NCI-H1092 (cell line): ENCODE results near the gene AZGP1.
"Not testable (repeated sequence)": the region's sequence is repeated elsewhere in the genome, so short reads cannot be mapped to it uniquely, and the experiment has no call there.

ENCODE experiments used
- DNase-seq: peaks from one replicate; lab custom pipeline; 2025; lab: John Stamatoyannopoulos, UW

Gene AZGP1

DNA sequence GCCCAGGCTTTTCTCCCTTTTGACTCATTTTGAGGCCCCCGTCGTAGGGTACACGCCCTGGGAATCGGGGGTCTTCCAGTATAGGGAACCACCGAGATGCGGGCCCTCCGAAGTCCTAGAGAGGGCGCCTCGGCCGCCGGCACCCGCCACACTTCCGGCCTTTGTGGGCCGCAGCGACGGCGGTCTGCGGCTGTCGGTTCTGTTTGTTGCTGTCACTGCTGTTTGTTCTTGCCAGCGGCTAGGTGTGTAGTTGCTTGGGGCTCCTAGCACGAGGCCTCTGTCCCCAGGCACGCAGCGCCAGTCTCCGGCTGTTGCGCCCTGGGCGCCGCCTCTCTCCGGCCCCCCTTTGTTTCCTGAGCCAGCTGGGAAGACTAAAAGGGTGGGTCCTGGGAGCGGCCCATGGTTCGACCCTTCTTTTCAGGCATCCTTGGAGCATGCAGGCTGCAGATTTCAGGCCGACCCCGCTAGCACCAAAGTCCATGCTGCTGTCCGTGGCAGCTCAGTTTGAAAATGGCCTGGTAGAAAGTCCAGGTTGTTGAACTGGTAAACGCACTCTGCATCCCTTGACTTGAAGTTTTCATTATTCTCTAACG is 21.8 kb upstream of the AZGP1 start:
- peak; percentile 18 for DNase-seq

DNA sequence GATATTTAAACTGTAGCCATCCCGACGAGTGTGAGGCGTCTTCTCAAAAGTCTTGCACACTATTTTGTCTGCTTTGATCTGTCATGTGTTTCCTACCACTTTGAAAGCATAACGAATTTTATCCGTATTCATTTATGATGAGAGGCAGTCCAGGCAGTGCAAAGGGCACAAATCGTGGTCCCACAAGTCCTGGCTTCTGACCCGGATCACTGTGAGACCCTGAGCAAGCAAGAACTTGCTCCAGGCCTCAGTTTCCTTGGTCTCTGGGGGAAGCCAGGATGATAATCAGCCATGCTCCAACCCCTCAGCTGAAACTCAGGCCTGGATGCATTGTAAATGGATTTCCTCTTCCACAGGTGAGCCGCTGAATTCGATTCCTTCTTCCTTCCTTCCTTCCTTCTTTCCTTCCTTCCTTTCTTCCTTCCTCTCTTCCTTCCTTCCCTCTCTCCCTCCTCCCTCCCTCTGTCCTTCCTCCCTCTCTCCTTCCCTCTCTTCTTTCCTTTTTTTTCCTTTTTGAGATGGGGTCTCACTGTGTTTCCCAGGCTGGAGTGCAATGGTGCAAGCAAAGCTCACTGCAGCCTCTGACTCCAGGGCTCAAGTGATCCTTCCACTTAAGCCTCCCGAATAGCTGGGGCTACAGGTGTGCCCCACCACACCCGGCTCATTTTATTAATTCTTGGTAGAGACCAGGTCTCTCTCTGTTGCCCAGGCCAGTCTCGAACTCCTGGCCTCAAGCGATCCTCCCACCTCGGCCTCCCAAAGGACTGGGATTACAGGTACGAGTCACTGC is 21.1 kb upstream of the AZGP1 start:
- no peak for DNase-seq

DNA sequence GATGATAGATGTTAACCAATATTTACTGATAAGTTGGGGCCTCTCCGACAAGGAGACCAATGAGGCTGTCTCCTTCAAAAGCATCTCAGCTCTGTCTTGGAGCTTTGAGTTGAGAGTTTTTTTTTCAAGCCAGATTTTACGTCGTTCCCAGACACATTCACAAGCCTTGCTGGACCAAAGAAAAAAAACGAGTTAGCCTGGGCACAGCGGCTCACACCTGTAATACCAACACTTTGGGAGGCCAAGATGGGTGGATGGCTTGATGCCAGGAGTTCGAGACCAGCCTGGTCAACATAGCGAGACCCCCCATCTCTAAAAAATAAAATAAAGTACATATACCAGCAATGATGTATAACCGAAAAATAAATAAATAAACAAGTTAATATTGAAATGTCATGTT is 19.0 kb upstream of the AZGP1 start:
- DNase-seq: no peak

DNA sequence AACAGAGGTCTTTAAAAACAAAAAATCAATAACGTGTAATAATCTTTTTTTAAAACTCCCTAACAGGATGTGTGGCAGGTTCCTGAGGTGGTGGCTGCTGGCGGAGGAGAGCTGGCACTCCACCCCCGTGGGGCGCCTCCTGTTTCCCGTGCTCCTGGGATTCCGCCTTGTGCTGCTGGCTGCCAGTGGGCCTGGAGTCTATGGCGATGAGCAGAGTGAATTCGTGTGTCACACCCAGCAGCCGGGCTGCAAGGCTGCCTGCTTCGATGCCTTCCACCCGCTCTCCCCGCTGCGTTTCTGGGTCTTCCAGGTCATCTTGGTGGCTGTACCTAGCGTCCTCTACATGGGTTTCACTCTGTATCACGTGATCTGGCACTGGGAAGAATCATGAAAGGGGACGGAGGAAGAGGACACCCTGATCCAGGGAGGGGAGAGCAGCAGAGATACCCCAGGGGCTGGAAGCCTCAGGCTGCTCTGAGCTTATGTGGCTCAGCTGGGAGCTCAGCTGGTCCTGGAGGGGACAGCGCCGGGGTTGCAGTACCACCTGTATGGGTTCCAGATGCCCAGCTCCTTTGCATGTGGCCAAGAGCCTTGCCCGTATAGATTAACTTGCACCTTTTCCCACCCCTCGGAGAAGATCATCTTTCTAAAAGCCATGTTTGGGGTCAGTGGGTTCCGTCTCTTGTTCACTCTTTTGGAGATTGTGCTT is 16.7 kb upstream of the AZGP1 start:
- DNase-seq: no peak

DNA sequence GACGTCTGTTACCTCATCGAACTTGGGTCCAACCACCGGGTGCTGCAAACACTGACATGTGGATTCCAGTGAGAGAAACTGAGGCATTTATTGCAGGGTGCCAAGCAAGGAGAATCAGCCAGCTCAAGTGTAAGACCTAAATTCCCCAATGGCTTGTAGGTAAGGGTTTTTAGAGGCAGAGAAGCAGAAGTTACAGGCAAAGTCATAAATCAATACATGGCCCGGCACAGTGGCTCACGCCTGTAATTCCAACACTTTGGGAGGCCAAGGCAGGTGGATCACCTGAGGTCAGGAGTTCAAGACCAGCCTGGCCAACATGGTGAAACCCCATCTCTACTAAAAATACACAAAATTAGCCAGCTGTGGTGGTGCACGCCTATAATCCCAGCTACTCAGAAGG is 15.7 kb upstream of the AZGP1 start:
- not testable (repeated sequence) for DNase-seq

DNA sequence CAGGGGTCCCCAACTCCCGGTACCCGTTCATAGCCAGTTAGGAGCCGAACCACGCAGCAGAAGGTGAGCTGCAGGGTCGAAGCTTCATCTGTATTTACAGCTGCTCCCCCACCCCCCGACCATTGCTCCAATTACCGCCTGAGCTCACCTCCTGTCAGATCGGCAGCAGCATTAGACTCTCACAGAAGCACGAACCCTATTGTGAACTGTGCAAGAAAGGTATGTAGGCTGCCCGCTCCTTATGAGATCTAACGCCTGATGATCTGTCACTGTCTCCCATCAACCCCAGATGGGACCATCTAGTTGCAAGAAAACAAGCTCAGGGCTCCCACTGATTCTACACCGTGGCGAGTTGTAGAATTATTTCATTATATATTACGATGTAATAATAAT is 14.6 kb upstream of the AZGP1 start:
- peak; percentile 42 for DNase-seq

DNA sequence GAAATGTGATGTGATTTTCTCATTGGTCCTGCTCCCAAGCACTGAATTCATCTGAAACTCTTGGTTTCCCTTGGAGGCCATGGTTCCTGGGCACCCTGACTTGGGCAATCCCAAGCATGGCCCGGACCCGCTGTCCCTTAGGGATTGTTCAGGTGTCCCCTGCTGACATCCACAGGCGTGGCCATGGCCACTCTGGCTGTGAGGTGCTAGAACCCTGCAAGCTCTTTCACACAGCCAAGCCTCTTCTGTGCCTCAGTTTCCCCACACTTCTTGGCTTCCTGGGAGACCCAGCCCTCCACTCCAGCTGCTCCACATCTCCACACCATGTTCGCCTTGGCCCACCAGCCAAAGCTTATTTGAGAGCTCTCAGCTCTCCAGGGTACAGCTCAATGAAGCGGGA is 12.0 kb upstream of the AZGP1 start:
- no peak for DNase-seq

DNA sequence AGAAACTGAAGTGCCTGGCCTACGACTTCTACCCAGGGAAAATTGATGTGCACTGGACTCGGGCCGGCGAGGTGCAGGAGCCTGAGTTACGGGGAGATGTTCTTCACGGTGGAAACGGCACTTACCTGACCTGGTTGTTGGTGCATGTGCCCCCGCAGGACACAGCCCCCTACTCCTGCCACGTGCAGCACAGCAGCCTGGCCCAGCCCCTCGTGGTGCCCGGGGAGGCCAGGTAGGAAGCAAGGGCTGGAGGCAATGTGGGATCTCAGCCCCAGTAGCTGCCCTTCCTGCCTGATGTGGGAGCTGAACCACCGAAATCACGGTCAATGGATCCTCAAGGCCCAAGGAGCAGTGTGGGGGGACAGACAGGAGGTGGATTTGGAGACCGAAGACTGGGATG is 11.5 kb upstream of the AZGP1 start:
- not testable (repeated sequence) for DNase-seq

DNA sequence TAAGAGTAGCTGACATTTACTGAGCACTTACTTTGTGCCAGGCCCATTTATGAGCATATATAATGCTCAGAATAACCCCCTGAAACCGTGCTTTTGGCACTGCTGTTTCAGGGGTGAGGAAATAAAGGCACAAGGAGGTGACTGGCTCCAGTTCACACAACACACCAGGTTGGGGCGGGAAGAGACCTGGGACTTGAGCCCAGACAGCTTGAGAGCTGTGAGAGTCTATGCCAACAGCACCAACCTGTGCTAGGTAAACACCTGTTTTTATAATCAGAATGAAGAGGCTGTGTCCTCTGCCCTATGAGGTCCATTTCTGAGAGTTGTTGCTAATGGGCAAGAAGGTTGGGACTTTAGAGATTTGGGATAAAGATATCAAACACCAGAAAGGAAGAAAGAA is 8.8 kb upstream of the AZGP1 start:
- no peak for DNase-seq

DNA sequence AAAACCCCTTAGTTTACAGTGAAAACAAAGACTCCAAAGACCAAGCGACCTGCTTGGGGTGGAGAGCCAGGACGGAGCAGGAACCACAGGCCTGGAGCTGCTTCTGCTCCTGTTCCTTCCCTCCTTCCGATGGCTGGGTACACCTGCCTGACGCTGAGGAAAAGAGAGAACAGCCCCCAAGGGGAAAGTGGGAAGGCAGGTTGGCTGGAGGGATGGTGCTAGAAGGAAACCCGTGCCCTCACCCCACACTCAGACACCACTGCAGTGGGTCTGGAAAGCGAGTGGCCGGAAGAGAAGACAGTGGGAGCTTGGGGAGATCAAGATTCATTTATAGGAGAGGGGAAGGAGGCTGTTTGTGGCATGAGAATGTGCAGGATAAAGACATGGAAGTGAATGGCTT is 5.2 kb upstream of the AZGP1 start:
- not testable (repeated sequence) for DNase-seq

DNA sequence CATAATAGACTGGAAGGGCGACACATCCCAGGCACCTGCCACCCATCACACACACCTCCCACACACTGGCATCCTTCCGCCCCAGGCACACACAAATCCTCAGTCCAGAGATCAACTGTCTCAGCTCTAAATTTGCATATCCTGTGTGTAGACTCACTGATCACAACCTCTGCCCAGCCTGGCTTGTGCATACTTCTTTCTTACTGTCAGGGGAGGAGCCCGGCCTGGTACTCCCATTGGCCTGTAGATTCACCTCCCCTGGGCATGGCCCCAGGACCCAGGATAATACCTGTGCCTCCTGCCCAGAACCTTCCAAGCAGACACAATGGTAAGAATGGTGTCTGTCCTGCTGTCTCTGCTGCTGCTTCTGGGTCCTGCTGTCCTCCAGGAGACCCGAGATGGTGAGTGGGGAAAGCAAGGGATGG is 4.6 kb upstream of the AZGP1 start:
- DNase-seq: not testable (repeated sequence)

DNA sequence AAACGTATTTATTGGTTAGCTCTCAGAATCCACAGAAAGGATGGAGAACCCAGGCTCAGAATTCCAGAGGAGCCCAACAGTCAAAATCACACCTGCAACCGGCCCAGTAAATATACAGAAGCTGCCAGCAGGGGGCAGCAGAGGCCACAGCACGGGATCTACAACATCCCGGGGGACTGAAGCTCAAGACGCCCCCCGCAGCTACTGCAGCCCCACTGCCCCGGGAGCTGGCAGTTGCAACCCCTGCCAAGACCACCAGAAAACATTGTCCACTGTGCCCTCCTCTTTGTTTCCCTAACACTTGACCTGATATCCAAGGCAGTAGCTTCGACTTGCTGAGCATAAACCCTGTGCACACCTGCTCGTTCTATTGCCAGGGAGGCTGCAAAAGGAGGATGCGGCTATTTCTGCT is 4.0 kb upstream of the AZGP1 start:
- peak; percentile 34 for DNase-seq

DNA sequence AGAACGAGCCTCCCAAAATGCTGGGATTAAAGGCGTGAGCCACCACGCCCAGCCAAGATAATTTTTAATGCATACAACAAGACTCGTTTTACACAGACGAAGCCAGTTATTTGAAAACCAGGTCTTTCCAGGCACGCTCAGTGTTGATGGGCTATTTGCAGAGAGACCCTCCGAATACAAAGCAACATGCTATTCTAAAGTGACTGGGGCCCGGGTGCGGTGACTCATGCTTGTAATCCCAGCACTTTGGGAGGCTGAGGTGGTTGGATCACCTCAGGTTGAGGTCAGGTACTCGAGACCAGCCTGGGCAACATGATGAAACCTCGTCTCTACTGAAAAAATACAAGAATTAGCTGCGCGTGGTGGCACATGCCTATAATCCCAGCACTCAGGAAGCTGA is 795 bp upstream of the AZGP1 start:
- no peak for DNase-seq

DNA sequence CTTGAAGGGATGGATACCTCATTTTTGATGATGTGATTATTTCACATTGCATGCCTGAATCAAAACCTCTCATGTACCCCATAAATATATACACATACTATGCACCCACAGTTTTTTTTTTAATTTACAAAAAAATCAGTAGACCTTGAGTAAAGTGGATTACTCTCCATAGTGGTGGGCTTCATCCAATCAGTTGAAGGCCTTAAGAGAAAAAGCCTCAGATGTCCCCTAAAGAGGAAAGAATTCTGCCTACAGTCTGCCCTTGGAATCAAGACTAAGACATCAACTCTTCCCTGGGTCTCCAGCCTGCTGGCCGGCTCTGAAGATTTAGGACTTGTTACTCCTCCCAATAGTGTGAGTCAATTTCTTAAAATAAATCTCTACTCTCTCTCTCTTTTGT is 1.1 kb downstream of the AZGP1 start:
- no peak for DNase-seq

DNA sequence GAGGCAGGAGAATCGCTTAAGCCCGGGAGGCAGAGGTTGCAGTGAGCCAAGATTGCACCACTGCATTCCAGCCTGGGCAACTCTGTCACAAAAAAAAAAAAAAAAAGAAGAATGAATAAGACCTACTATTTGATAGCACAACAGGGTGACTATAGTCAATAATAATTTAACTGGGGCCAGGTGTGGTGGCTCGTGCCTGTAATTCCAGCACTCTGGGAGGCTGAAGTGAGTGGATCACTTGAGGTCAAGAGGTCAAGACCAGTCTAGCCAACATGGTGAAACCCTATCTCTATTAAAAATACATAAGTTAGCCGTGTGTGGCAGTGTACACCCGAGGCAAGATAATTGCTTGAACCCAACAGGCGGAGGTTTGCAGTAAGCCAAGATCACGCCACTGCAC is 2.0 kb downstream of the AZGP1 start:
- DNase-seq: not testable (repeated sequence)

DNA sequence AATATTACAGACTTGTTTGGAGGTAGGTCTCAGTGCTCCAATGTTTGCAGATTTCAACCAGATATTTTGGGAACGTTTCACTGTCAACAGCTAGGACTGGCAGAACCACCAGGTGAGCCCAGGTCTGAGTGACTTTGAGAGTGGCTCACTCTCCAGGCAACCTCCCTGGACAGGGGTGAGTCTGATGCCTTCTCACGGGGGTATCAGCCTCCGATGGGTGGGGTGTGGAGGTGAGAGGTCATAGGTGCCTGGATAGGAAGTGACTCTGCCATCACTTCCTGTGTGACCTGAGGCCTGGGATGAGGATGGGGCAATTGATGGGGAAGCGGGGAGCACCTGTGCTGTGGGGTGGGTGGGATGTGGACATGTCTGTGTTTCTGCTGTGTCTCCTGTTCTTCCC is 4.6 kb downstream of the AZGP1 start:
- DNase-seq: no peak

DNA sequence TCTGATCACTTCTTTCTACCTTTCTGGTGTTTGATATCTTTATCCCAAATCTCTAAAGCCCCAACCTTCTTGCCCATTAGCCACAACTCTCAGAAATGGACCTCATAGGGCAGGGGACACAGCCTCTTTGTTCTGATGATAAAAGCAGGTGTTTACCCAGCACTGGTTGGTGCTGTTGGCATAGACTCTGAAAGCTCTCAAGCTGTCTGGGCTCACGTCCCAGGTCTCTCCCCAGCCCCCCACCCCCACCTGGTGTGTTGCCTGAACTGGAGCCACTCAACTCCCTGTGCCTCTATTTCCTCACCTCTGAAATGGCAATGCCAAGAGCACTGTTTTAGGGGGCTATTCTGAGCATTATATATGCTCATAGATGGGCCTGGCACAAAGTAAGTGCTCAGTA is 6.0 kb downstream of the AZGP1 start:
- DNase-seq: peak; percentile 83

DNA sequence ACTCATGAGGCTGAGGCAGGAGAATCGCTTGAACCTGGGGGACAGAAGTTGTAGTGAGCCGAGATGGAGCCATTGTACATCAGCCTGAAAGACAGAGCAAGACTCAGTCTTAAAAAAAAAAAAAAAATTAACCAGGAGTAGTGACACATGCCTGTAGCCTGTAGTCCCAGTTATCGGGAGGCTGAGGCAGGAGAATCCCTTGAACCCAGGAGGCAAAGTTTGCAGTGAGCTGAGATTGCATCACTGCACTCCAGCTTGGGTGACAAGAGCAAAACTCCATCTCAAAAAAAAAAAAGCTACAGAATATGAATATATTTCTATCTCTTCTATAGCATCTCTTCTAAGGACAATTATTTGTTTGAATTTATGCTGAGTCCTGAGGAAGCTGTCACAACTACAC is 6.5 kb downstream of the AZGP1 start:
- no peak for DNase-seq

DNA sequence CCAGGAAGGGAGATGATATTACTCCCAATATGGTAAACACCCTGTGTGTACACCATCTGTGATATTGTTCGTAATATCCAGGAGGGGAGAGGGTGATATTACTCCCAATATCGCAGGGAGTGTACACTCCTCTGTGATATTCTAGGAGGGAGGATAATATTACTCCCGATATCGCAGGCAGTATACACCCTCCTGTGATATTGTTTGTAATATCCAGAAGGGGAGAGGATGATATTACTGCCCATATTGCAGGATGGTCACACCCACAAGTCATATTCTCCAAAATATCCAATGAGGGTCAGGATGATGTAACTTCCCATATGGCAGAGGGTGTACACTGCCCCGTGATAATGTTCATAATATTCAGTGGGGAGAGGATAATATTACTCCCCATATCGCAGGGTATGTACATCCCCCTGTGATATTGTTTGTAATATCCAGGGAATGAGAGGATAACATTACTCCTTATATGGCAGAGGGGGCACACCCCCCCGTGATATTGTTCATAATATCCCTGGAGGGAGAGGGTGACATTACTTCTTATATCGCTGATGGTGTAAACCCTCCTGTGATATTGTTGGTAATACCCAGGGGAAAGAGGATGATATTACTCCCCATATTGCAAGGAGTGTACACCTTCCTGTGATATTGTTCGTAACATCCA is 17.1 kb downstream of the AZGP1 start:
- no peak for DNase-seq

DNA sequence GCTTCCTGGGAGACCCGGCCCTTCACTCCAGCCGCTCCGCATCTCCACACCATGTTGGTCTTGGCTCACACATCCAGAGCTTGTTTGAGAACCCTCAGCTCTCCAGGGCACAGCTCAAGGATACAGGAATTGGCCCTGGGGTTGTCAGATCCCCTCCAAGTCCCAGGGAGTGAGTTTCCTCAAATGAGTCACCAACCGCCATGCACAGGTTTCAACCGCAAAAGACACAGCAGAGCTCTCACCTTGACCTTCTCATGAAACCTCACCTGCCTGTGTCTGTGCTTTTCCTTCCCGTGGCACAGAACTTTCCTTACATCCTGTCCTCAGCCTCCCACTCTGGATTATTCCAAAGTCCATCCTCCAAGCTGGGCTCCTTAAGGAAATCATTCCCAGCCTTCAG is 20.6 kb downstream of the AZGP1 start:
- no peak for DNase-seq

DNA sequence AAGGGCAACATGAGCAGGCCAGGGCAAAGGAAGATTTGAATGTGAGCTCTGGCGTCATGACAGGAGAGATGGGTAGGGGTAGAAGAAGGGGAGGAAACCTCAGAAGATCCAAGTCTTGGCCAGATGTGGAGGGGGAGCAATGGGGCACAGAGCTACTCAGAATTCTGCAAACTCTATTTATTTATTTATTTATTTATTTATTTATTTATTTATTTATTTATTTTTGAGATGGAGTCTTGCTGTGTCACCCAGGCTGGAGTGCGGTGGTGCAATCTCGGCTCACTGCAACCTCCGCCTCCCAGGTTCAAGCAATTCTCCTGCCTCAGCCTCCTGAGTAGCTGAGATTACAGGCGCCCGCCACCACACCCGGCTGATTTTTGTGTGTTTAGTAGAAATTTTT is 21.2 kb downstream of the AZGP1 start:
- not testable (repeated sequence) for DNase-seq

DNA sequence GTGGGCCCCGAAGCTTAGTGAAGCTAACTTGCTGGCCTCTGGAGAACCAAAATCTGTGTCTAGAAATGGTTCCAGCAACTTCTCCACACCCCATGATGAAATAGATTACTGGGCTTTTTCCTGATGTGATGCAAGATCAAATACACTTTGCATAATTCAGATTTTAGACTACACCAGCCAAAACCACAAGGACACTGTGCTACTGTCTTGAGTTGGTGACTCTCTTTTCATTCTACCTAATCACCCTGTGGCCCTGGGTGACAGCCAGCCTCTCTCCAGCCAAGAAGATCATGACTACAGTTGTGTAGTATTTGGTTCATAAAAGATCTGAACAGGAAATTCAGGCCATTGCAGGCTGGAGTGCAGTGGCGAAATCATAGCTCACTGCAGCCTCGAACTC is 22.2 kb downstream of the AZGP1 start:
- DNase-seq: no peak

DNA sequence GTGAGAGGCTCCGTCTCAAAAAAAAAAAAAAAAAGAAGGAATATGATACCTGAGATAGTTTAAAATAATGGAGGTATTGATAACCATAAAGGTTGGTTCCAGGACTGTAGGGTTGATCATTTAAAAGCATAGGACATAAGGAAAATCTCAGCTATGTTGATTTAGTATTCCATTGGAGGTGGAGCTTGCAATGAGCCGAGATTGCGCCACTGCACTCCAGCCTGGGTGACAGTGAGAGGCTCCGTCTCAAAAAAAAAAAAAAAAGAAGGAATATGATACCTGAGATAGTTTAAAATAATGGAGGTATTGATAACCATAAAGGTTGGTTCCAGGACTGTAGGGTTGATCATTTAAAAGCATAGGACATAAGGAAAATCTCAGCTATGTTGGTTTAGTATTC is 23.2 kb downstream of the AZGP1 start:
- DNase-seq: not testable (repeated sequence)
